AG04450 (cell line): ENCODE results near the gene MCCC2. TPM values are rescaled to one million over a fixed set of nuclear protein-coding genes. Genes with fewer than 3 reads are reported as not detected.
"Not testable (repeated sequence)": the region's sequence is repeated elsewhere in the genome, so short reads cannot be mapped to it uniquely, and the experiment has no call there.

Source experiments
- CTCF ChIA-PET: fragments of 300-600, 350-600 bp; formaldehyde crosslinking; extraction: SDS; loops from one replicate; lab custom pipeline; 2022; ENCODE audit warnings: antibody characterized with exemption, inconsistent platforms; lab: Charles Lee
- POLR2A ChIA-PET: fragments of 350-600 bp; formaldehyde crosslinking; extraction: SDS; loops from one replicate; lab custom pipeline; 2021; ENCODE audit warnings: antibody characterized with exemption, inconsistent platforms; lab: Yijun Ruan, JAX
- DNase-seq: peaks from one replicate; pipeline ENCODE4 v3.0.0-alpha.2; 2011; ENCODE audit warnings: low read depth, low spot score
- H3K27ac ChIP-seq: one replicate; pipeline ENCODE4 v1.5.1; 2012; ENCODE audit warnings: low read depth, low read length, control low read depth
- H3K27me3 ChIP-seq: one replicate; pipeline ENCODE4 v1.6.0; 2012; ENCODE audit warnings: low read length; ENCODE audit not compliant: control insufficient read depth, insufficient read depth
- H3K4me3 ChIP-seq: 2 replicates; pipeline ENCODE4 v1.5.1; 2011; ENCODE audit warnings: mild to moderate bottlenecking, low read depth, low read length, control low read depth
- H3K9me3 ChIP-seq: 2 replicates; pipeline ENCODE4 v1.5.1; 2012; ENCODE audit warnings: low read length; ENCODE audit not compliant: control insufficient read depth, insufficient read depth
- polyA minus RNA-seq: library from RNA; depleted of rRNA, polyadenylated mRNA; stranded (reverse); fragments of >200 nt; gene quantifications from 2 replicates; pipeline ENCODE4 v1.2.3, GENCODE V29; 2011; rRNA and poly(A)+ RNA removed
- polyA plus RNA-seq: library from polyadenylated mRNA; depleted of rRNA; stranded (reverse); fragments of >200 nt; gene quantifications from 2 replicates; pipeline ENCODE4 v1.2.3, GENCODE V29; 2011; rRNA removed
- TF ChIP-seq, protein P1 (sequence below): IDR thresholded peaks from 2 replicates; pipeline ENCODE4 v1.5.1; 2011; ENCODE audit warnings: low read depth, low read length, control low read depth, inconsistent platforms

The MCCC2 gene
- polyA plus RNA-seq (26.0 and 30.7 TPM in 2 replicates), polyA minus RNA-seq (19.8 and 25.6 TPM in 2 replicates)

DNA sequence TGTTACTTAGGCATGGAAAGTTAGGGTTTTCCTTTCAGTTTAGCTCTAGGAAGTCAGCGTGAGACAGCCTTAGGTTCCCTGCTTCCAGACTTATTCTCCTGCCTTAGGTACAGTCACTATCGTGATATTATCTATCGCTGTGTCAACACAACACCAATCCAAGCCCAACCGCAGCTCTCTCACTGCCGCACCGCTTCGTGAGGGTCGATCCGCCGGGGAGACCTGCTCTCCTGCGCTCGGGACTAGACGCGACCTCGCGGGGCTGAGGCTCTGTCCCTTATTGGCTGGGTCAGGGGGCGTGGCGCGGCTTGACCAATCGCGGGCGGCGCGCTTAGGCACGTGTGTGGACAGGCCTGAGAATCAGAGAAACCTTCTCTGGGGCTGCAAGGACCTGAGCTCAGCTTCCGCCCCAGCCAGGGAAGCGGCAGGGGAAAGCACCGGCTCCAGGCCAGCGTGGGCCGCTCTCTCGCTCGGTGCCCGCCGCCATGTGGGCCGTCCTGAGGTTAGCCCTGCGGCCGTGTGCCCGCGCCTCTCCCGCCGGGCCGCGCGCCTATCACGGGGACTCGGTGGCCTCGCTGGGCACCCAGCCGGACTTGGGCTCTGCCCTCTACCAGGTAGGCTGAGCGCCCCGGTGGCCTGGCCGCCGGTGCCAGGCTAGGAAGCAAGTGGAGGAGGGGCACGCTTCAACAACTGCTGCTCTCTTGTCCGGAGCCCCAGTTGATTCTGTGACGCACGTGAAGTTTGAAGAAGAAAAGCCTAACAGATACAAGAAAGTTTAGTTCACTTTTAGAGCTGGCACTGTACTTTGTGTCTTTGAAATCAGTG lies at the start of gene MCCC2:
Gene MCCC2 (plus strand): TSS at position 400 of the 825 bp plus-strand sequence. CDS start 86 bp downstream, at position 486.
- CTCF ChIA-PET = interaction anchor here (0.6 to 6.3 kb wide), 4 partner anchors 14 to 957 kb away, joined by 4 to 48 read pairs (median 8); no protein-coding TSS in a partner anchor
- DNase-seq = peak; percentile 82
- peak within 1 kb of the TSS; percentile 79 for H3K4me3 ChIP-seq
- H3K27ac ChIP-seq = peak within 1 kb of the TSS; percentile 40
- TF ChIP-seq, protein P1, sequence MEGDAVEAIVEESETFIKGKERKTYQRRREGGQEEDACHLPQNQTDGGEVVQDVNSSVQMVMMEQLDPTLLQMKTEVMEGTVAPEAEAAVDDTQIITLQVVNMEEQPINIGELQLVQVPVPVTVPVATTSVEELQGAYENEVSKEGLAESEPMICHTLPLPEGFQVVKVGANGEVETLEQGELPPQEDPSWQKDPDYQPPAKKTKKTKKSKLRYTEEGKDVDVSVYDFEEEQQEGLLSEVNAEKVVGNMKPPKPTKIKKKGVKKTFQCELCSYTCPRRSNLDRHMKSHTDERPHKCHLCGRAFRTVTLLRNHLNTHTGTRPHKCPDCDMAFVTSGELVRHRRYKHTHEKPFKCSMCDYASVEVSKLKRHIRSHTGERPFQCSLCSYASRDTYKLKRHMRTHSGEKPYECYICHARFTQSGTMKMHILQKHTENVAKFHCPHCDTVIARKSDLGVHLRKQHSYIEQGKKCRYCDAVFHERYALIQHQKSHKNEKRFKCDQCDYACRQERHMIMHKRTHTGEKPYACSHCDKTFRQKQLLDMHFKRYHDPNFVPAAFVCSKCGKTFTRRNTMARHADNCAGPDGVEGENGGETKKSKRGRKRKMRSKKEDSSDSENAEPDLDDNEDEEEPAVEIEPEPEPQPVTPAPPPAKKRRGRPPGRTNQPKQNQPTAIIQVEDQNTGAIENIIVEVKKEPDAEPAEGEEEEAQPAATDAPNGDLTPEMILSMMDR = no peak
- H3K27me3 ChIP-seq = no peaks in the 10 kb centered on the region
- H3K9me3 ChIP-seq = no peaks in the 10 kb centered on the region
- POLR2A ChIA-PET = interaction anchor here (0.6 to 1.1 kb wide), 2 partner anchors 14 to 247 kb away, joined by 3 to 5 read pairs; no protein-coding TSS in a partner anchor

DNA sequence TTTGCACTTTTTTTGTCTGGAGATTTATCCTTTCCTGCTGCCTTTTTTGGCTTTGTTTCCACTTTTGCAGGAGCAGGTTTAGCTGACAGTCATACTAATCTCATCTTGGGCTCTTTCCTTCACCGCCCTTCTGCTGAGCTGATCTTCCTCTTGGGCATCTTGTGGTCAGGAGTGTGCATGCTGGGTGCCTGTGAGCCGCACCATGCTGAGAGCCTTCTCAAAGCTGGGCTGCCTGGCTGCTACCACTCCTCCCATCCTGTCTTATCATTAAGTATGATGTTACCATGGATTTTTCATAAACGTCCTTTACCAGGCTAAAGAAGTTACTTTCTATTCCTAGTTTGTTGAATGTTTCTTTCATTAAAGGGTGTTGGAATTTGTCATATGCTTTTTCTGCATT lies 49.5 kb upstream of the MCCC2 start:
- POLR2A ChIA-PET = no interaction called here

DNA sequence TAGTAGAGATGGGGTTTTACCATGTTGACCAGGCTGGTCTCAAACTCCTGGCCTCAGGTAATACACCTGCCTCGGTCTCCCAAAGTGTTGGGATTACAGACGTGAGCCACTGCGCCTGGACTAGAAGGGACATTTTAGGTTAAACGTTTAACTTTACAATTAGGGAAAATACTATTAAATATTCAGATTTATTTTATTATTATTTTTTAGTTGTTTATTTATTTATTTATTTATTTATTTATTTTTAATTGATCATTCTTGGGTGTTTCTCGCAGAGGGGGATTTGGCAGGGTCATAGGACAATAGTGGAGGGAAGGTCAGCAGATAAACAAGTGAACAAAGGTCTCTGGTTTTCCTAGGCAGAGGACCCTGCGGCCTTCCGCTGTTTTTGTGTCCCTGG lies 36.3 kb upstream of the MCCC2 start:
- H3K27me3 ChIP-seq = not testable (repeated sequence)

More for the DNA sequence above, 49.5 kb upstream of the MCCC2 start:
- CTCF ChIA-PET = interaction anchor here (2.0 kb wide), 1 partner anchor 62 kb away, joined by 6 read pairs; no protein-coding TSS in a partner anchor
- TF ChIP-seq, protein P1 = no peak
- Histone ChIP-seq H3K9me3 (no peaks in the 10 kb centered on the region), H3K27ac (no peak overlapping the region), H3K27me3 (no peaks in the 10 kb centered on the region), H3K4me3 (no peak overlapping the region)
- no peak for DNase-seq

DNA sequence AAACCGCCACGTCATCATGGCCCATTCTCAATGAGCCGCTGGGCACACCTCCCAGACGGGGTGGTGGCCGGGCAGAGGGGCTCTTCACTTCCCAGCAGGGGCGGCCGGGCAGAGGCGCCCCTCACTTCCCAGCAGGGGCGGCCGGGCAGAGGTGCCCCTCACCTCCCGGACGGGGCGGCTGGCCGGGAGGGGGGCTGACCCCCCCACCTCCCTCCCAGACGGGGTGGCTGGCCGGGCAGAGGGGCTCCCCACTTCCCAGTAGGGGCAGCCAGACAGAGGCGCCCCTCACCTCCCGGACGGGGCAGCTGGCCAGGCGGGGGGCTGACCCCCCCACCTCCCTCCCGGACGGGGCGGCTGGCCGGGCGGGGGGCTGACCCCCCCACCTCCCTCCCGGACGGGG lies 35.6 kb upstream of the MCCC2 start:
- H3K4me3 ChIP-seq, H3K27ac ChIP-seq, CTCF ChIA-PET, POLR2A ChIA-PET, H3K9me3 ChIP-seq, DNase-seq, H3K27me3 ChIP-seq: not testable (repeated sequence)

More for the DNA sequence above, 36.3 kb upstream of the MCCC2 start:
- H3K9me3 ChIP-seq, H3K4me3 ChIP-seq, DNase-seq, H3K27ac ChIP-seq, POLR2A ChIA-PET, CTCF ChIA-PET: not testable (repeated sequence)

DNA sequence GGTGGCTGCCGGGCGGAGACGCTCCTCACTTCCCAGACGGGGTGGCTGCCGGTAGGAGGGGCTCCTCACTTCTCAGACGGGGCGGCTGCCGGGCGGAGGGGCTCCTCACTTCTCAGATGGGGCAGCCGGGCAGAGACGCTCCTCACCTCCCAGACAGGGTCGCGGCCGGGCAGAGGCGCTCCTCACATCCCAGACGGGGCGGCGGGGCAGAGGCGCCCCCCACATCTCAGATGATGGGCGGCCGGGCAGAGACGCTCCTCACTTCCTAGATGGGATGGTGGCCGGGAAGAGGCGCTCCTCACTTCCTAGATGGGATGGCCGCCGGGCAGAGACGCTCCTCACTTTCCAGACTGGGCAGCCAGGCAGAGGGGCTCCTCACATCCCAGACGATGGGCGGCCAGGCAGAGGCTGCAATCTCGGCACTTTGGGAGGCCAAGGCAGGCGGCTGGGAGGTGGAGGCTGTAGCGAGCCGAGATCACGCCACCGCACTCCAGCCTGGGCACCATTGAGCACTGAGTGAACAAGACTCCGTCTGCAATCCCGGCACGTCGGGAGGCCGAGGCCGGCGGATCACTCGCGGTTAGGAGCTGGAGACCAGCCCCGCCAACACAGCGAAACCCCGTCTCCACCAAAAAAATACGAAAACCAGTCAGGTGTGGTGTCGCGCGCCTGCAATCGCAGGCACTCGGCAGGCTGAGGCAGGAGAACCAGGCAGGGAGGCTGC lies 35.0 kb upstream of the MCCC2 start:
- CTCF ChIA-PET, H3K27ac ChIP-seq, H3K9me3 ChIP-seq, POLR2A ChIA-PET, DNase-seq, H3K4me3 ChIP-seq, H3K27me3 ChIP-seq: not testable (repeated sequence)

DNA sequence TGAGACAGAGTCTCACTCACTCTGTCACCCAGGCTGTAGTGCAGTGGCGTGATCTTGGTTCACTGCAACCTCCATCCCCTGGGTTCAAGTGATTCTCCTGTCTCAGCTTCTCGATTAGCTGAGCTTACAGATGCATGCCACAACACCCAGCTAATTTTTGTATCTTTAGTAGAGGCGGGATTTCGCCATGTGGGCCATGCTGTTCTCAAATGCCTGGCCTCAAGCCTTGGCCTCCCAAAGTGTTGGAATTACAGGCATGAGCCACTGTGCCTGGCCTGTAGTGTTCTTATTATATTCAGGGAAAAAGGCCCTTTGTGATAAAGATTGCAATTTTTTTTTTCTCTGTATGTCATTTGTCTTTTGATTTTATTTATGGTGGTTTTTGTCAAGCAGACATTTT lies 24.0 kb upstream of the MCCC2 start:
- POLR2A ChIA-PET = no interaction called here
- CTCF ChIA-PET = no interaction called here
- Histone ChIP-seq H3K9me3 (no peaks in the 10 kb centered on the region), H3K4me3 (no peak overlapping the region), H3K27ac (no peak overlapping the region), H3K27me3 (no peaks in the 10 kb centered on the region)
- TF ChIP-seq, protein P1 = no peak
- DNase-seq = no peak
